Retina (tissue), 1 donor: ENCODE measurements around the gene PGBD5.

Experiments
- DNase-seq: peaks from one replicate; pipeline ENCODE4 v3.0.0-alpha.2; 2016

The PGBD5 gene

GRCh38 chr1:230320804-230321203 lies 105.3 kb downstream of the PGBD5 start:
- no peak for DNase-seq

- DNase-seq, result no peak
These were observed 107.0 kb downstream of the PGBD5 start for GRCh38 chr1:230319014-230319747.

- DNase-seq, result no peak
These were observed 108.0 kb downstream of the PGBD5 start for GRCh38 chr1:230317823-230318819.

GRCh38 chr1:230316864-230317745 lies 109.0 kb downstream of the PGBD5 start:
- DNase-seq, result no peak

GRCh38 chr1:230315099-230315498 lies 111.0 kb downstream of the PGBD5 start:
- DNase-seq, result no peak

GRCh38 chr1:230314142-230314470 lies 112.0 kb downstream of the PGBD5 start:
- DNase-seq, result no peak

GRCh38 chr1:230313453-230314141 lies 112.5 kb downstream of the PGBD5 start:
- DNase-seq, result no peak

GRCh38 chr1:230312676-230313075 lies 113.5 kb downstream of the PGBD5 start:
- DNase-seq, result no peak

GRCh38 chr1:230310381-230311163 lies 115.6 kb downstream of the PGBD5 start:
- peak; percentile 82 for DNase-seq

- DNase-seq, result no peak
These were observed 116.4 kb downstream of the PGBD5 start for GRCh38 chr1:230309646-230310177.

- DNase-seq, result no peak
These were observed 117.3 kb downstream of the PGBD5 start for GRCh38 chr1:230308821-230309220.

- no peak for DNase-seq
These were observed 118.1 kb downstream of the PGBD5 start for GRCh38 chr1:230308039-230308438.

- DNase-seq, result no peak
These were observed 118.9 kb downstream of the PGBD5 start for GRCh38 chr1:230307213-230307612.

GRCh38 chr1:230306169-230306568 lies 120.0 kb downstream of the PGBD5 start:
- DNase-seq, result no peak

- DNase-seq, result no peak
These were observed 122.3 kb downstream of the PGBD5 start for GRCh38 chr1:230303822-230304221.

GRCh38 chr1:230303069-230303468 lies 123.1 kb downstream of the PGBD5 start:
- DNase-seq, result no peak

GRCh38 chr1:230301822-230302221 lies 124.3 kb downstream of the PGBD5 start:
- DNase-seq, result no peak

GRCh38 chr1:230301322-230301721 lies 124.8 kb downstream of the PGBD5 start:
- DNase-seq, result no peak

- no peak for DNase-seq
These were observed 125.5 kb downstream of the PGBD5 start for GRCh38 chr1:230300322-230301301.
